Measurements from ENCODE around the gene PRM2.

DNA sequence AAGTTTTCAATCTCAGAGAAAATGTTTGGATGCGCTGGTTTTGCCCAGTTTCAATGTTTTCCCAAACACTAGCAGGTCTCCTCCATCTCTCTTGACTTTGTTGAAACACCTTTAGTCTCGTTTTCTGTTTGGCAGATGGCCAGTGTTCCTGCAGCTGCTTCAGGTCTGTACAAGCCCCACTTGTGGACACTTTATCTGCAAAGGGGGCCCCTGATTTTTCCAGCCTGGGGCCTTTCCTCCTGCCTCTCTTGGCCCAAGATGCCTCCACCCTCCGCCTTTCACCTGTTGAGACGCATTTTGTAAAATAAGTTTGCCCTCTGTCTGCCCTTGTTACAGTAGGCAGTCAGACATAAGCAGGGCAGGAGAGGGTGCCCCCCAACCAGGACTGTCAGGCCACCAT lies 26.7 kb upstream of the PRM2 start:
- TF ChIP-seq KDM1A (IDR thresholded peaks at IDR 0.05; ENCODE audit: low read depth), result no peak
- TF ChIP-seq, protein P1, sequence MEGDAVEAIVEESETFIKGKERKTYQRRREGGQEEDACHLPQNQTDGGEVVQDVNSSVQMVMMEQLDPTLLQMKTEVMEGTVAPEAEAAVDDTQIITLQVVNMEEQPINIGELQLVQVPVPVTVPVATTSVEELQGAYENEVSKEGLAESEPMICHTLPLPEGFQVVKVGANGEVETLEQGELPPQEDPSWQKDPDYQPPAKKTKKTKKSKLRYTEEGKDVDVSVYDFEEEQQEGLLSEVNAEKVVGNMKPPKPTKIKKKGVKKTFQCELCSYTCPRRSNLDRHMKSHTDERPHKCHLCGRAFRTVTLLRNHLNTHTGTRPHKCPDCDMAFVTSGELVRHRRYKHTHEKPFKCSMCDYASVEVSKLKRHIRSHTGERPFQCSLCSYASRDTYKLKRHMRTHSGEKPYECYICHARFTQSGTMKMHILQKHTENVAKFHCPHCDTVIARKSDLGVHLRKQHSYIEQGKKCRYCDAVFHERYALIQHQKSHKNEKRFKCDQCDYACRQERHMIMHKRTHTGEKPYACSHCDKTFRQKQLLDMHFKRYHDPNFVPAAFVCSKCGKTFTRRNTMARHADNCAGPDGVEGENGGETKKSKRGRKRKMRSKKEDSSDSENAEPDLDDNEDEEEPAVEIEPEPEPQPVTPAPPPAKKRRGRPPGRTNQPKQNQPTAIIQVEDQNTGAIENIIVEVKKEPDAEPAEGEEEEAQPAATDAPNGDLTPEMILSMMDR (IDR thresholded peaks at IDR 0.05), result no peak
- no peak for TF ChIP-seq POLR2A (IDR thresholded peaks at IDR 0.05; ENCODE audit: low read length)

All from A549 (cell line).